Activated naive CD4-positive, alpha-beta T cell treated with anti-CD3 and anti-CD28 coated beads, Interleukin-2, amount 50 U/mL, for 72 hours (primary cell): ENCODE results near the gene RAB3IP. TPM values are rescaled to one million over a fixed set of nuclear protein-coding genes. Genes with fewer than 3 reads are reported as not detected.
"Not testable (repeated sequence)": the region's sequence is repeated elsewhere in the genome, so short reads cannot be mapped to it uniquely, and the experiment has no call there.

Experiments used
- ATAC-seq, 2 donors: fragments of 150-1000 bp; cut with Tn5 transposase; 2 replicates each; pipeline ENCODE4 v1.10.0; 2021; ENCODE audit warnings: mild to moderate bottlenecking in 2 of 2, moderate library complexity in 2 of 2
- DNase-seq, 2 donors: peaks; one replicate each; pipeline ENCODE4 v3.0.0; 2021 to 2022; ENCODE audit warnings: low spot score in 2 of 2
- H3K27ac Mint-ChIP-seq, 2 donors: one replicate each; pipeline ENCODE4 v1.8.0; 2022; ENCODE audit warnings: mild to moderate bottlenecking in 2 of 2, mixed read lengths in 2 of 2
- H3K36me3 Mint-ChIP-seq, 2 donors: one replicate each; pipeline ENCODE4 v1.8.0; 2022; ENCODE audit warnings: mixed read lengths in 2 of 2
- H3K9me3 Mint-ChIP-seq, 2 donors: one replicate each; pipeline ENCODE4 v1.8.0; 2022; ENCODE audit warnings: mixed read lengths in 2 of 2
- total RNA-seq, 2 donors: library from RNA; stranded (reverse); gene quantifications; one replicate each; pipeline ENCODE4 v1.2.3, GENCODE V29; 2022

RAB3IP gene
- total RNA-seq, 2 donors from 2014 or later, result 23.1 to 44.8 TPM

- ATAC-seq, result peak; percentile 48 to 52
- peak; percentile 51 to 78 for DNase-seq
- no peaks in the 10 kb centered on the region for H3K9me3 Mint-ChIP-seq
- H3K36me3 Mint-ChIP-seq, result peaks cover 0 to 7% of the 10 kb centered on the region in 2 donors
- peak overlapping the region; percentile 69 to 81 for H3K27ac Mint-ChIP-seq
These were observed 879 bp downstream of the RAB3IP start for GRCh38 chr12:69739287-69740191.

GRCh38 chr12:69744109-69744508, 5.4 kb downstream of the RAB3IP start:
- no peak overlapping the region for H3K27ac Mint-ChIP-seq
- no peak for ATAC-seq
- H3K9me3 Mint-ChIP-seq, result no peaks in the 10 kb centered on the region
- H3K36me3 Mint-ChIP-seq, result peaks cover 0 to 7% of the 10 kb centered on the region in 2 donors
- no peak for DNase-seq

DNA sequence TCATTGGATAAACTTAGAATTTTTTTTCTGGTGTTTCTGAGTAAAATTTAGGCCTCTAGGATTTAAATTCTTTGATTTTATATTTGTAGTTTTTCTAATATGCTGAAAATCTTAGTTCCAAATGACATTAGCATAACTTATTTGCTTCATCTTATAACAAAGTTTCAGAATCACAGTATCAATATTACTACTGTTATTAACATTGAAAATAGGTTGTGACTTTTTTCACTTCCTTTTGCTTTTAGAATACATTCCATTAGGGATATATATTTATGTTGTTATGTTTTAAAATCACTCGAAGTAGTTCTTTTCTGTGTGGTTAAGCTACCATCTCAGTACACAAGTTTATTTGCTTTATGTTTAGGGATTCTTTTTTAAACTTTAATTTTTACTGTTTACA, 12.8 kb downstream of the RAB3IP start:
- H3K9me3 Mint-ChIP-seq, result peaks cover 0 to 8% of the 10 kb centered on the region in 2 donors
- peaks cover 4 to 11% of the 10 kb centered on the region in 2 donors for H3K36me3 Mint-ChIP-seq
- DNase-seq (no peak), ATAC-seq (no peak)
- no peak overlapping the region for H3K27ac Mint-ChIP-seq

GRCh38 chr12:69755302-69755701, 16.6 kb downstream of the RAB3IP start:
- Mint-ChIP-seq H3K27ac (no peak overlapping the region), H3K9me3 (peaks cover 4 to 20% of the 10 kb centered on the region in 2 donors), H3K36me3 (peaks cover 25 to 36% of the 10 kb centered on the region in 2 donors)
- ATAC-seq (no peak), DNase-seq (no peak)

GRCh38 chr12:69756088-69756755, 17.6 kb downstream of the RAB3IP start:
- peaks cover 32 to 45% of the 10 kb centered on the region in 2 donors for H3K36me3 Mint-ChIP-seq
- ATAC-seq, result no peak

DNA sequence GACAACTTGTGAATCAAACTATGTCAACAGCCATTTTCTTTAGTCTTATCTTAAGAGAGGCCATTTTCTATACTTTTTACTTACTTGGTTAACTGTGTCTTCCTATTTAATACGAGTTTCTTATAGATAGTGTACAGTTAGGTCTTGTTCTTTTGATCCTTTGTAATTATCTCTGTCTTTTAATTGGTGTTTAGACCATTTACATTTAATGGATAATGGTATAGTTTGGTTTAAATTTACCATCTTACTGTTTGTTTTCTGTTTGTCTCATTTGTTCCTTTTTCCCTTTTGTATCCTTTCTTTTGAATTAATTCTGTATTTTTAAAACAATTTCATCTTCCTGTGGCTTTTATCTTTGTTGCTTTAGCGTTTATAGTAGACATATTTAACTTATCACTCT, 19.4 kb downstream of the RAB3IP start:
- Mint-ChIP-seq H3K9me3 (peaks cover 4 to 28% of the 10 kb centered on the region in 2 donors), H3K36me3 (peaks cover 42 to 57% of the 10 kb centered on the region in 2 donors), H3K27ac (no peak overlapping the region)
- DNase-seq (no peak), ATAC-seq (no peak)

More at GRCh38 chr12:69756088-69756755, 17.6 kb downstream of the RAB3IP start:
- Mint-ChIP-seq H3K9me3 (peaks cover 4 to 26% of the 10 kb centered on the region in 2 donors), H3K27ac (no peak overlapping the region)
- no peak for DNase-seq

DNA sequence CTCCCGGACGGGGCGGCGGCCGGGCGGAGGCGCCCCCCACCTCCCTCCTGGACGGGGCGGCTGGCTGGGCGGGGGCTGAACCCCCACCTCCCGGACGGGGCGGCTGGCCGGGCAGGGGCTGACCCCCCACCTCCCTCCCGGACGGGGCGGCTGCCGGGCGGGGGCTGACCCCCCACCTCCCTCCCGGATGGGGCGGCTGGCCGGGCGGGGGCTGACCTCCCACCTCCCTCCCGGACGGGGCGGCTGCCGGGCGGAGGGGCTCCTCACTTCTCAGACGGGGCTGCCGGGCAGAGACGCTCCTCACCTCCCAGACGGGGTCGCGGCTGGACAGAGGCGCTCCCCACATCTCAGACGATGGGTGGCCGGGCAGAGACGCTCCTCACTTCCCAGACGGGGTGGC, 20.9 kb downstream of the RAB3IP start:
- H3K27ac Mint-ChIP-seq, ATAC-seq, DNase-seq: not testable (repeated sequence)
- H3K36me3 Mint-ChIP-seq, result peaks cover 50 to 70% of the 10 kb centered on the region in 2 donors
- H3K9me3 Mint-ChIP-seq, result peaks cover 4 to 33% of the 10 kb centered on the region in 2 donors

DNA sequence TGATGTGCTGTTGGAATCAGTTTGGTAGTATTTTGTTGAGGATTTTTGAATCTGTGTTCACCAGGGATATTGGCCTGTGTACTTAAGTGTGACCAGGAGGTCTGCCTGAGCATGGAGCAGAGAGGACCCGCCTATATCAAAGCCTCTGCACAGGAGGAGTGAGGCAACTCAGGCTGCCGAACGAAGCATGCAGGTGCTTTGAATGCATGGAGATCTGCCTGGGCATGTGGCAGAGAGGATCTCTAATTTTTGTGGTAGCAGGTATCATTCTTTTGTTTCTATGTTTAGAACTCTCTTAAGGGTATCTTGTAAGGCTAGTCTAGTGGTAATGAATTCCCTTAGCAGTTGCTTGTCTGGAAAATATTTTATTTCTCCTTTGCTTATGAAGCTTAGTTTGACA, 26.9 kb downstream of the RAB3IP start:
- H3K9me3 Mint-ChIP-seq, result peaks cover 25 to 42% of the 10 kb centered on the region in 2 donors
- DNase-seq, result no peak
- no peak for ATAC-seq
- peaks cover 80 to 90% of the 10 kb centered on the region in 2 donors for H3K36me3 Mint-ChIP-seq
- peak overlapping the region in 1 of 2 donors; percentile 0 for H3K27ac Mint-ChIP-seq

DNA sequence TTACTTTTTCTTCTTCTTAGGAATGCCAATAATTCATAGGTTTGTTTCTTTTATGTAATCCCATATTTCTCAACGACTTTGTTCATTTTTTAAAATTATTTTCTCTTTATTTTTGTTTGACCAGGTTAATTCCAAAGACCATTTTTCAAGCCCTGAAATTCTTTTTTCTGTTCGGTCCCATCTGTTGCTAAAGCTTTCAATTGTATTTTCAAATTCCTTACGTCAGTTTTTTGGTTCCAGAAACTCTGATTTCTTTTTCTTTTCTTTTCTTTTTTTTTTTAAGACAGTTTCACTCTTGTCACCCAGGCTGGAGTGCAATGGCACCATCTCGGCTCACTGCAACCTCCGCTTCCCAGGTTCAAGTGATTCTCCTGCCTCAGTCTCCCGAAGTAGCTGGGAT, 27.6 kb downstream of the RAB3IP start:
- Mint-ChIP-seq H3K27ac (peak overlapping the region in 1 of 2 donors; percentile 0), H3K9me3 (peaks cover 29 to 41% of the 10 kb centered on the region in 2 donors), H3K36me3 (peaks cover 80 to 89% of the 10 kb centered on the region in 2 donors)
- ATAC-seq, result no peak
- no peak for DNase-seq

DNA sequence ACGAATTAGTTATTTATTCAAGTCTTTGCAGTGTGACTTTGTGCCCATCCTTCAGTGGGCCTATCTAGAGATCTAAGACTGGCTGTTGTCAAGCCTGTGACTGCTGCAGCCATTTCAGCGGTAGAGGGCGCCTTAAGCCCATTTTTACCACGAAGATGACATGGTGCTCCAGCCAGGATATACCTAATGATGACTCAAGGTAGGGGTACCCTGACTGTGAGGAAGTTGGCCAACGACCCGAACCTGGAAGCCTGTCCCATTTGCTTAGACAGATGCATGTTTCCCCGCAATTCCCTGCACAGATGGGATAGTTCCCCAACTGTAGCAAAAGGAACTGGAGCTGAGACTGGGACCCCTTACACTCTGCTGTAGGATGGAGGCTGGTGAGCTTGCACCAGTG, 41.3 kb downstream of the RAB3IP start:
- H3K27ac Mint-ChIP-seq, result no peak overlapping the region
- no peak for ATAC-seq
- peaks cover 11 to 14% of the 10 kb centered on the region in 2 donors for H3K9me3 Mint-ChIP-seq
- no peak for DNase-seq
- H3K36me3 Mint-ChIP-seq, result peaks cover 36 to 40% of the 10 kb centered on the region in 2 donors

- peaks cover 11 to 14% of the 10 kb centered on the region in 2 donors for H3K9me3 Mint-ChIP-seq
- H3K27ac Mint-ChIP-seq, result no peak overlapping the region
- DNase-seq (no peak), ATAC-seq (no peak)
- H3K36me3 Mint-ChIP-seq, result peaks cover 55 to 57% of the 10 kb centered on the region in 2 donors
These were observed 44.7 kb downstream of the RAB3IP start for GRCh38 chr12:69783365-69783764.

DNA sequence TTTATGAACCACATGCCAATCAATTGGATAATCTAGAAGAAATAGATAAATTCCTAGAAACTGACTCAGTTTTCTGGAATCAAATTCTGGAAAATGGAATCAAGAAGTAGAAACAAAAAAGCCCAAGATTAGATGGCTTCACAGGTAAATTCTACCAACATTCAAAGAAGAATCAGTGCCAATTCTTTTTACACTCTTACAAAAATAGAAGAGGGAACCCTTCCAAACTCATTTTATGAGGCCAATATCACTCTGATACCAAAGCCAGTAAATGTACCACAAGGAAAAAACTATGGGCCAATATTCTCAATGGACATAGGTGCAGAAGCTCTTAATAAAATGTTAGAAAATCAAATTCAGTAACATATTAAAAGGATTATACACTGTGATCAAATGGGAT, 50.7 kb downstream of the RAB3IP start:
- DNase-seq (no peak), ATAC-seq (no peak)
- no peak overlapping the region for H3K27ac Mint-ChIP-seq
- H3K9me3 Mint-ChIP-seq, result peaks cover 13 to 33% of the 10 kb centered on the region in 2 donors
- H3K36me3 Mint-ChIP-seq, result peaks cover 55 to 68% of the 10 kb centered on the region in 2 donors

DNA sequence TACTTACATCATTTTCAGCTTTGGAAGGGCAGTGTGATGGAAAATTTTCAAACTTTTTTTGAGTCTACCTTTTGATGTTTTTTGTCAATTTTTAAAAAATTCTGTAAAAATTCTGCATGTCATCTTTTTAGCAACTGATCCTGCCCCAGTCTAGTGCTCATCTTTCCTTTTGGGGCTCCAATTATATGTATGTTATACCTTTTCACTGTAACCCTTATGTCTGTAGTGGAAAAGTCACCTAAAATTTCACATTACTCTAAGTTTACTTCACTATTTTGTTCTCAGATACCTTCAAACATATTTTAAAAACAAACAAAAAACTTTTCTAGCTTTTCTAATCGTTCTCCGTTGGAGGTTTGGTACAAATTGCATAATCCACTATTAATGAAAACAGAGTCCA, 53.9 kb downstream of the RAB3IP start:
- peaks cover 13 to 36% of the 10 kb centered on the region in 2 donors for H3K9me3 Mint-ChIP-seq
- no peak for ATAC-seq
- no peak overlapping the region for H3K27ac Mint-ChIP-seq
- H3K36me3 Mint-ChIP-seq, result peaks cover 51 to 69% of the 10 kb centered on the region in 2 donors
- no peak for DNase-seq

GRCh38 chr12:69807101-69807897, 68.6 kb downstream of the RAB3IP start:
- Mint-ChIP-seq H3K36me3 (peaks cover 50 to 58% of the 10 kb centered on the region in 2 donors), H3K9me3 (peaks cover 4 to 13% of the 10 kb centered on the region in 2 donors)
- not testable (repeated sequence) for DNase-seq, H3K27ac Mint-ChIP-seq, ATAC-seq

GRCh38 chr12:69810870-69811498, 72.3 kb downstream of the RAB3IP start:
- Mint-ChIP-seq H3K9me3 (peaks cover 4 to 13% of the 10 kb centered on the region in 2 donors), H3K36me3 (peaks cover 35 to 43% of the 10 kb centered on the region in 2 donors), H3K27ac (no peak overlapping the region)
- no peak for DNase-seq
- no peak for ATAC-seq

- Mint-ChIP-seq H3K27ac (no peak overlapping the region), H3K9me3 (no peaks in the 10 kb centered on the region), H3K36me3 (no peaks in the 10 kb centered on the region)
- no peak for ATAC-seq
- no peak for DNase-seq
These were observed 77.4 kb downstream of the RAB3IP start for GRCh38 chr12:69816082-69816481.
